Ascending aorta (tissue), 2 donors: ENCODE results near the gene NHS. TPM values are rescaled to one million over a fixed set of nuclear protein-coding genes. Genes with fewer than 3 reads are reported as not detected.

Source experiments
- DNase-seq, 2 donors: peaks; one replicate each; pipeline ENCODE4 v3.0.0-alpha.2; 2019; ENCODE audit warnings: low spot score in 2 of 2
- H3K27ac ChIP-seq, 2 donors: fragments of 200-600 bp; sonication (generic); one replicate each; pipeline ENCODE4 v1.5.1; 2016 to 2017; ENCODE audit warnings: mild to moderate bottlenecking in 1 of 2
- H3K27me3 ChIP-seq: fragments of 200-600 bp; sonication (generic); one replicate; pipeline ENCODE4 v1.5.1; 2017
- H3K36me3 ChIP-seq, 2 donors: fragments of 200-600 bp; sonication (generic); one replicate each; pipeline ENCODE4 v1.5.1; 2016
- H3K4me1 ChIP-seq, 2 donors: fragments of 200-600 bp; sonication (generic); one replicate each; pipeline ENCODE4 v1.5.1; 2016 to 2017; ENCODE audit warnings: mild to moderate bottlenecking in 1 of 2
- H3K4me3 ChIP-seq, 2 donors: fragments of 200-600 bp; sonication (generic); one replicate each; pipeline ENCODE4 v1.5.1; 2016 to 2017; ENCODE audit warnings: mild to moderate bottlenecking in 1 of 2
- H3K9me3 ChIP-seq, 2 donors: fragments of 200-600 bp; sonication (generic); one replicate each; pipeline ENCODE4 v1.5.1; 2016
- intact Hi-C: fragments of 100-400 bp; cut with DNase I; formaldehyde crosslinking; loops from one replicate; pipeline ENCODE4 v1.15.1; 2023
- total RNA-seq: library from RNA; depleted of rRNA; stranded (reverse); fragments of >200 nt; gene quantifications from one replicate; pipeline ENCODE4 v1.1.0, GENCODE V29; 2016
- TF ChIP-seq, protein P1 (sequence below), 3 experiments: fragments of 200-600 bp in 2 of 3; fragments of 450-650 bp in 1 of 3; sonication (generic) in 2 of 3; IDR thresholded peaks; one replicate each; pipeline ENCODE4 v1.5.1; 2016 to 2019; ENCODE audit warnings: antibody characterized with exemption in 3 of 3, mild to moderate bottlenecking in 1 of 3, moderate library complexity in 1 of 3

Gene NHS
- total RNA-seq, 1 donor from 2014 or later, result 8.8 TPM

DNA sequence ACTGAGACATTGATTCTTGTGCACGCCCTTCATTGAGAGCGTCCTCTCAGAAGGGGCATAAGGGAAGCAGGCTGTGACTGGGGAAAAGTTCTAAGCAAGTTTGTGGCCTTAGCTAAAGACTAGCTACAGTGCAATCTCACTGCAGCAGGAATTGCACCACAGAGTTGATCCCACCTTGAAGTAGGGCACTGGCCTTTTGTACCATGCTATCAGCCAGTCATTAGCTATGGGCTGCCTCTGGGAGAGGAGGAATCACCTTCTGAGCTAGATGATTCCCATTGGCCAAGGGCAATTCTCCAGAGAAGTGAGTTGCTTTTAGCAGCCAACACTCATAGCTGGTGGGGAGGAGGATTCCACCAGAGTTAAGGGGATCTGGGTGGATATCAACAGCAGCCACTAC, 219.7 kb downstream of the NHS start:
- Histone ChIP-seq H3K27me3 (no peaks in the 10 kb centered on the region), H3K4me3 (no peak overlapping the region), H3K36me3 (no peaks in the 10 kb centered on the region), H3K4me1 (peaks cover 4 to 39% of the 10 kb centered on the region in 2 donors), H3K27ac (peak overlapping the region; percentile 37 to 77), H3K9me3 (no peaks in the 10 kb centered on the region)
- DNase-seq, result no peak
- intact Hi-C loops, result loop anchor here (5.0 kb wide), 1 partner anchor 38 kb away; no protein-coding TSS in a partner anchor
- TF ChIP-seq, protein P1, sequence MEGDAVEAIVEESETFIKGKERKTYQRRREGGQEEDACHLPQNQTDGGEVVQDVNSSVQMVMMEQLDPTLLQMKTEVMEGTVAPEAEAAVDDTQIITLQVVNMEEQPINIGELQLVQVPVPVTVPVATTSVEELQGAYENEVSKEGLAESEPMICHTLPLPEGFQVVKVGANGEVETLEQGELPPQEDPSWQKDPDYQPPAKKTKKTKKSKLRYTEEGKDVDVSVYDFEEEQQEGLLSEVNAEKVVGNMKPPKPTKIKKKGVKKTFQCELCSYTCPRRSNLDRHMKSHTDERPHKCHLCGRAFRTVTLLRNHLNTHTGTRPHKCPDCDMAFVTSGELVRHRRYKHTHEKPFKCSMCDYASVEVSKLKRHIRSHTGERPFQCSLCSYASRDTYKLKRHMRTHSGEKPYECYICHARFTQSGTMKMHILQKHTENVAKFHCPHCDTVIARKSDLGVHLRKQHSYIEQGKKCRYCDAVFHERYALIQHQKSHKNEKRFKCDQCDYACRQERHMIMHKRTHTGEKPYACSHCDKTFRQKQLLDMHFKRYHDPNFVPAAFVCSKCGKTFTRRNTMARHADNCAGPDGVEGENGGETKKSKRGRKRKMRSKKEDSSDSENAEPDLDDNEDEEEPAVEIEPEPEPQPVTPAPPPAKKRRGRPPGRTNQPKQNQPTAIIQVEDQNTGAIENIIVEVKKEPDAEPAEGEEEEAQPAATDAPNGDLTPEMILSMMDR (IDR thresholded peaks at IDR 0.05), result no peak

DNA sequence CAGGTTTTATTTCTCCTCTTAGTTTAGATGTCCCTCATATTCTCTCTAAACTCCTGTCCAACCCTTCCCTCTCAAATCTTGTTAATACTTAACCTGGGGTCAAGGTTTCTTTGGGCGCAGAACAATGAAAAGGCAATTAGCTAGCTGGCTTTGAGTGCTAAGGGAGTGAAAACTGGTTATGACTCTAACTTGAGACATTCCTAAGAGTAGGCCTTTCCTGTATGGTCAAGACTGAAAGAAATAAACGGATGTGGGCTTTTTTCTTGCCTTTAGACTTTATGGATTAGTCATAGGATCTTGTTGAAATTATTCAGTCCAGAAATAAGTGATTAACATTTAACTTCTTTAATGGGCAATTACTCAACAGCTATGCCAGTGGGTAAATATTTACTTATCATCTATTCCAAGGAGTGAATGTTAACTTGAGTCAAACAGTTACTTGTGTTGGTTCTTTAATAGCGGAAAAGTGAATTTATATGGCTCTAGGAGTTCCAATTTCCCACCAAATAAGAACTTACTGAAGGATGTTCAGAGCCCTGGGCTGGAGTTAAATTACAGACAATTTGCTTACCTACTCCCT, 220.5 kb downstream of the NHS start:
- no peak for DNase-seq
- H3K4me3 ChIP-seq, result no peak overlapping the region
- TF ChIP-seq, protein P1 (IDR thresholded peaks at IDR 0.05), result no peak
- no peaks in the 10 kb centered on the region for H3K36me3 ChIP-seq
- no peaks in the 10 kb centered on the region for H3K9me3 ChIP-seq
- peak overlapping the region; percentile 37 to 77 for H3K27ac ChIP-seq
- intact Hi-C loops, result no loop called here
- no peaks in the 10 kb centered on the region for H3K27me3 ChIP-seq
- H3K4me1 ChIP-seq, result peaks cover 4 to 43% of the 10 kb centered on the region in 2 donors

DNA sequence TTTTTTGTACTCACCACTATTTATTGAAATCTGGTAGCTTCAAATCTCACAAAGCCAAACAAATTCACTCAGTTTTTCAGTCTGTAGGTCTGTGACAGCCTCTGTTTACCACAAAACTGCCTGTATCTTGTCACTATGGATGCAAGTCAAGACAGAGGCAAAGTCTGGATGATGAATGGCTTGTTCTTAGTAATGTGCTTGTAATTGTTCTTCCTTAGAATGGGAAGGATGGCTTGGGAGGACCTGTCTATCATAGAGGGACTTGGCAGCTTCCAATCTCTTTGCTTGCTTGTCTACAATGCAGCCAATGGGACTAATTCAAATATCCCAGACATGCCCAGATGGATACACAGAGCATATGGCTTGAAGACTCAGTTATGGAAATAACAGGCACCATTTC, 221.1 kb downstream of the NHS start:
- H3K4me1 ChIP-seq, result peaks cover 4 to 43% of the 10 kb centered on the region in 2 donors
- peak overlapping the region; percentile 37 to 77 for H3K27ac ChIP-seq
- no peaks in the 10 kb centered on the region for H3K27me3 ChIP-seq
- intact Hi-C loops, result no loop called here
- DNase-seq, result no peak
- H3K4me3 ChIP-seq, result no peak overlapping the region
- no peaks in the 10 kb centered on the region for H3K9me3 ChIP-seq
- TF ChIP-seq, protein P1 (IDR thresholded peaks at IDR 0.05), result no peak
- H3K36me3 ChIP-seq, result no peaks in the 10 kb centered on the region

DNA sequence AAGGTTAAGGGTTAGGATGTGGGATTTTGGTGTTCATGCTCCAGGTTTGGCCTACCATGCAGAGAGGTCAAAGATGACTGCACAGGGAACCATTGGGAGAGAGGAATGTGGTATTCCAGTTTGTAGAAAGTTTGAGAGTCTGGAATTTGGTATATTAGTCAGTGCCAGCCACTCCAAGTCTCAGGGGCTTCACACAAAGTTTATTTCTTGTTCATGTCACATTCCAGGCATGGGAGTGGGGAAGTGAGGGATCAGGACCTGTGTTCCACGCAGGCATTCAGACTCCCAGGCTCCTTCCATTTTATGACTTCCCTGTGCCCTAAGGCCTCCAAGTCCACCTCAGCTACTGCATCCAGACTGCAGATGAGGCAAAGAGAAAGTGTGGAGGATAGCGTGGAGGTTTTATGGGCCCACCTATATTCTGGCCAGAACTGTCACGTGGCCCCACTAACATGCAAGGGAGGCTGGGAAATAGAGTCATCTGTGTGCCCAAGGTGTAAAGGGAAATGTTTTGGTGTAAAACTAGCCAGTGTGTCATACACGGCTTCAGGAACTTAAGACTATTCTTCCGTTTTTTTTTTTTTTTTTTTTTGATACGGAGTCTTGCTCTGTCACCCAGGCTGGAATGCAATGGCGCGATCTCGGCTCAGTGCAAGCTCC, 221.7 kb downstream of the NHS start:
- peak overlapping the region; percentile 74 to 77 for H3K27ac ChIP-seq
- H3K9me3 ChIP-seq, result no peaks in the 10 kb centered on the region
- no peak for DNase-seq
- no peaks in the 10 kb centered on the region for H3K27me3 ChIP-seq
- intact Hi-C loops, result no loop called here
- H3K4me3 ChIP-seq, result no peak overlapping the region
- H3K4me1 ChIP-seq, result peaks cover 4 to 46% of the 10 kb centered on the region in 2 donors
- H3K36me3 ChIP-seq, result no peaks in the 10 kb centered on the region
- TF ChIP-seq, protein P1 (IDR thresholded peaks at IDR 0.05), result no peak

DNA sequence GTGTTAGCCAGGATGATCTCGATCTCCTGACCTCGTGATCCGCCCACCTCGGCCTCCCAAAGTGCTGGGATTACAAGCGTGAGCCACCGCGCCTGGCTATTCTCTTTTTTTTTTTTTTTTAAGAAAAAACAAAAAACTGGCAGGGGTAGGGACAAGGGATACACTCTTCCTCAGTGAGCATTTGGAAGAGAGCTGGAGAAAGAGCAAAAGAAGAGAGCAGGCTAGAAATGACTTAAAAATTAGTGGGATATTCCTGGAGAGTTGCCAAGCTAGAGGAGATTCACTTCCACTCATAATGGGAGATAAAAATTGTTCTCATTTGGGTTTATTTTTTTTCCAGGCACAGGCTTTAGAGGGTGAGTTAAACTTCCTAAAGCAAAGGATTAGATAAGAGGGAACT, 222.3 kb downstream of the NHS start:
- Histone ChIP-seq H3K9me3 (no peaks in the 10 kb centered on the region), H3K4me1 (peaks cover 4 to 48% of the 10 kb centered on the region in 2 donors), H3K27ac (peak overlapping the region; percentile 74 to 77), H3K4me3 (no peak overlapping the region), H3K27me3 (no peaks in the 10 kb centered on the region), H3K36me3 (no peaks in the 10 kb centered on the region)
- intact Hi-C loops, result no loop called here
- TF ChIP-seq, protein P1 (IDR thresholded peaks at IDR 0.05), result no peak
- no peak for DNase-seq
